B cell (primary cell): ENCODE measurements around the gene CNOT6L.

ENCODE experiments used
- EZH2 ChIP-seq: IDR thresholded peaks from 2 replicates; pipeline ENCODE4 v1.6.1; 2012; ENCODE audit warnings: borderline replicate concordance, low read depth, mild to moderate bottlenecking, moderate library complexity, low read length; ENCODE audit not compliant: insufficient read depth, poor library complexity, severe bottlenecking
- TF ChIP-seq, protein P1 (sequence below): fragments of 200-600 bp; IDR thresholded peaks from one replicate; pipeline ENCODE4 v1.8.0; 2022; ENCODE audit warnings: antibody characterized with exemption, mild to moderate bottlenecking

DNA sequence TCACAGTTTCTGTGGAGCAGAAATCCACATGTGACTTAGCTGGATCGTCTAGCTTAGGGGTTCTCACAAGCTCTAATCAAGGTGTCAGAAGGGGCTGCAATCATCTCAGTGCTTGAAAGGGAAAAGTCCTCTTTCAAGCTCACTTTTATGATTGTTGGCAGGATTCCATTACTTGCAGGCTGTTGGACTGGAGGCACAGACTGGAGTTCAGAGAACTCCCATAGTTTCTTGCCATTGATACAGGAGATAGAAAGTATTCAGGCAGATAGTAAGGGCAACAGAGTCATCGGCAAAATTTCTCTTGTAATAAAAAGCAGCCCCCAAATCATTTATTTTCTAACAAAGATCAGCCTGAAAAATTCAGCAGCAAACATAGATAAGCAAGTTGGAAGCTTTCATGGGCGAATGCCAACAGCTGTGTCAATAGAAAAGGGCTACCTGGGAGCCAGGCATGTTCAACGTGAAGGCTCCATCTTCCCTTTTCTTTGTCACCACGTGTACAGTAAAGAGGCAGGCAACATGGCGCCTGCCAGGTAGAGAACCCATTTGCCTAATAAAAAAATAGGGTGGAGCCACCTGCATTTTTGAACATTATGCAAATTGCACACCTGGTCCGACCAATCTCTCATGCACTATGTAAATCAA is 149.1 kb downstream of the CNOT6L start:
- TF ChIP-seq, protein P1, sequence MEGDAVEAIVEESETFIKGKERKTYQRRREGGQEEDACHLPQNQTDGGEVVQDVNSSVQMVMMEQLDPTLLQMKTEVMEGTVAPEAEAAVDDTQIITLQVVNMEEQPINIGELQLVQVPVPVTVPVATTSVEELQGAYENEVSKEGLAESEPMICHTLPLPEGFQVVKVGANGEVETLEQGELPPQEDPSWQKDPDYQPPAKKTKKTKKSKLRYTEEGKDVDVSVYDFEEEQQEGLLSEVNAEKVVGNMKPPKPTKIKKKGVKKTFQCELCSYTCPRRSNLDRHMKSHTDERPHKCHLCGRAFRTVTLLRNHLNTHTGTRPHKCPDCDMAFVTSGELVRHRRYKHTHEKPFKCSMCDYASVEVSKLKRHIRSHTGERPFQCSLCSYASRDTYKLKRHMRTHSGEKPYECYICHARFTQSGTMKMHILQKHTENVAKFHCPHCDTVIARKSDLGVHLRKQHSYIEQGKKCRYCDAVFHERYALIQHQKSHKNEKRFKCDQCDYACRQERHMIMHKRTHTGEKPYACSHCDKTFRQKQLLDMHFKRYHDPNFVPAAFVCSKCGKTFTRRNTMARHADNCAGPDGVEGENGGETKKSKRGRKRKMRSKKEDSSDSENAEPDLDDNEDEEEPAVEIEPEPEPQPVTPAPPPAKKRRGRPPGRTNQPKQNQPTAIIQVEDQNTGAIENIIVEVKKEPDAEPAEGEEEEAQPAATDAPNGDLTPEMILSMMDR, result no peak
- no peak for TF ChIP-seq EZH2
